Kidney (tissue), 14 donors: ENCODE data around the gene GAS7. TPM values are rescaled to one million over a fixed set of nuclear protein-coding genes. Genes with fewer than 3 reads are reported as not detected.

Experiments used
- DNase-seq, 5 donors: peaks; one replicate each; pipeline ENCODE4 v3.0.0-alpha.2; 2013 to 2020
- FAIRE-seq: peaks from 2 replicates; lab custom pipeline; 2012; peaks lifted over from hg19 to GRCh38; lab: Jason Lieb, UNC
- H3K27ac ChIP-seq, 2 donors: one replicate each; pipeline ENCODE4 v1.7.0; 2013; ENCODE audit warnings: low read depth in 2 of 2, low read length in 2 of 2, inconsistent platforms in 1 of 2
- H3K27me3 ChIP-seq: one replicate; pipeline ENCODE4 v1.7.1; 2013; ENCODE audit warnings: low read length, inconsistent platforms; ENCODE audit not compliant: control insufficient read depth, insufficient read depth
- H3K36me3 ChIP-seq, 3 donors: one replicate each; pipeline versions ENCODE4 v1.7.0 to v1.7.1; 2013; ENCODE audit warnings: low read length in 3 of 3, control low read depth in 1 of 3, inconsistent platforms in 1 of 3; ENCODE audit not compliant: insufficient read depth in 3 of 3, control insufficient read depth in 2 of 3
- H3K4me1 ChIP-seq, 3 donors: one replicate each; pipeline versions ENCODE4 v1.7.0 to v1.7.1; 2013; ENCODE audit warnings: low read length in 3 of 3, inconsistent platforms in 1 of 3, low read depth in 1 of 3; ENCODE audit not compliant: control insufficient read depth in 2 of 3, insufficient read depth in 2 of 3
- H3K4me3 ChIP-seq, 3 donors: one replicate each; pipeline versions ENCODE4 v1.7.0 to v1.8.1; 2013; ENCODE audit warnings: low read length in 3 of 3, control low read depth in 1 of 3, inconsistent platforms in 1 of 3
- H3K9ac ChIP-seq, 3 donors: one replicate each; pipeline versions ENCODE4 v1.7.0 to v1.7.1; 2013; ENCODE audit warnings: low read length in 3 of 3, control low read depth in 1 of 3, inconsistent platforms in 1 of 3
- H3K9me3 ChIP-seq, 3 donors: one replicate each; pipeline versions ENCODE4 v1.7.0 to v1.7.1; 2013; ENCODE audit warnings: low read length in 3 of 3, control low read depth in 1 of 3, inconsistent platforms in 1 of 3; ENCODE audit not compliant: control insufficient read depth in 2 of 3, insufficient read depth in 1 of 3
- intact Hi-C: fragments of 100-400 bp; cut with DNase I; formaldehyde crosslinking; loops from one replicate; pipeline ENCODE4 v1.11.1; 2022
- polyA plus RNA-seq: library from polyadenylated mRNA; stranded (reverse); fragments of 350-450 nt; fragmentation: Illumina TruSeq; extraction: RNeasy Lipid Tissue Mini Kit (QIAGEN cat#74804); gene quantifications from one replicate; pipeline ENCODE4 v1.2.3, GENCODE V29; 2014; ENCODE audit warnings: low read depth, low replicate concordance; ENCODE audit not compliant: insufficient read depth
- total RNA-seq: library from RNA; stranded (reverse); fragmentation: NEBNext Ultra II Directional; extraction: Animal tissue kit (Norgen Biotek cat#: 25700); gene quantifications from one replicate; pipeline ENCODE4 v1.2.1, GENCODE V29; 2021
- TF ChIP-seq, protein P1 (sequence below): IDR thresholded peaks from 3 replicates; pipeline ENCODE4 v1.5.1; 2012; ENCODE audit warnings: mild to moderate bottlenecking, moderate library complexity, borderline replicate concordance; ENCODE audit not compliant: insufficient read depth; ENCODE audit errors: extremely low read depth
- donor health status: control.
- donor health status: control.
- donor health status: control.
- donor health status: control.
- donor health status: control.
- donor health status: DM: yes; HTN: yes; CAD: no.
- donor health status: Normal renal cell carcinoma (clear cell type).

The GAS7 gene
- total and polyA plus RNA-seq, 2 donors from 2014 or later = 1.1 to 20.5 TPM

DNA sequence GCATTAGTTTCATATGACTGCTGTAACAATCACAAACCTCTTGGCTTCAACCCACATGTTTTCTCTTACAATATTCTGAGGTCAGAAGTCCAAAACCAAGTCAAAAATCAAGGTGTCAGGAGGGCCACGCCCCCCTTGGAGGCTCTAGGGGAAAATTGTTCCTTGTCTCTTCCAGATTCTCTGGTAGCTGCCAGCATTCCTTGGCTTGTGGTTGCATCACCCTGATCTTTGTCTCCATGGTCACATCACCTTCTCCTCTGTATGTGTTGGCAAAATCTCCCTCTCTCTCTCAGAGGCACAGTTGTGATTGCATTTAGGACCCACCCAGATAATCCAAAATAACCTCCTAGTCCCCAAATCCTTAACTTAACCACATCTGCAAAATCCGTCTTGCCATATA is 105.8 kb downstream of the GAS7 start:
- Histone ChIP-seq H3K36me3 (no peaks in the 10 kb centered on the region), H3K27me3 (no peaks in the 10 kb centered on the region), H3K9ac (no peak overlapping the region), H3K4me1 (no peaks in the 10 kb centered on the region), H3K9me3 (peaks cover 0 to 5% (median 0%) of the 10 kb centered on the region in 3 donors), H3K27ac (no peak overlapping the region), H3K4me3 (no peak overlapping the region)
- TF ChIP-seq, protein P1, sequence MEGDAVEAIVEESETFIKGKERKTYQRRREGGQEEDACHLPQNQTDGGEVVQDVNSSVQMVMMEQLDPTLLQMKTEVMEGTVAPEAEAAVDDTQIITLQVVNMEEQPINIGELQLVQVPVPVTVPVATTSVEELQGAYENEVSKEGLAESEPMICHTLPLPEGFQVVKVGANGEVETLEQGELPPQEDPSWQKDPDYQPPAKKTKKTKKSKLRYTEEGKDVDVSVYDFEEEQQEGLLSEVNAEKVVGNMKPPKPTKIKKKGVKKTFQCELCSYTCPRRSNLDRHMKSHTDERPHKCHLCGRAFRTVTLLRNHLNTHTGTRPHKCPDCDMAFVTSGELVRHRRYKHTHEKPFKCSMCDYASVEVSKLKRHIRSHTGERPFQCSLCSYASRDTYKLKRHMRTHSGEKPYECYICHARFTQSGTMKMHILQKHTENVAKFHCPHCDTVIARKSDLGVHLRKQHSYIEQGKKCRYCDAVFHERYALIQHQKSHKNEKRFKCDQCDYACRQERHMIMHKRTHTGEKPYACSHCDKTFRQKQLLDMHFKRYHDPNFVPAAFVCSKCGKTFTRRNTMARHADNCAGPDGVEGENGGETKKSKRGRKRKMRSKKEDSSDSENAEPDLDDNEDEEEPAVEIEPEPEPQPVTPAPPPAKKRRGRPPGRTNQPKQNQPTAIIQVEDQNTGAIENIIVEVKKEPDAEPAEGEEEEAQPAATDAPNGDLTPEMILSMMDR = no peak
- DNase-seq = no peak
- intact Hi-C loops = no loop called here
- no peak for FAIRE-seq

DNA sequence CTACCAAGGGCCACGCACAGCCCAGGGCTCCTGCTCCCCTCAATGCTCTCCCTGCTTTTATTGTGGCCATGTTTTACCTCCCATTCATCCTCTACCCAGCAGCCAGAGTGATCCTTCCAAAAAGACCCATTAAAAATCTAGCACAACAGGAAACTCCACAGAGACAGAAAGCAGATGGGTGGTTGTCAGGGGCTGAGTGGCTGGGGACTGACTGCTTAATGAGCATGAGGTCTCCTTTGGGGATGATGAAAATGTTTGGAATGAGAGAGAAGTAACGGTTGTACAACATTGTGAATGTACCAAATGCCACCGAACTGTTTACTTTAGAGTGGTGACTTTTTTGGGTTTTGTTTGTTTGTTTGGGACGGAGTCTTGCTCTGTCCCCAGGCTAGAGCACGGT is 107.4 kb downstream of the GAS7 start:
- DNase-seq = peak in 1 of 5 donors; percentile 72
- TF ChIP-seq, protein P1 = no peak
- Histone ChIP-seq H3K27ac (no peak overlapping the region), H3K9me3 (peaks cover 0 to 5% (median 0%) of the 10 kb centered on the region in 3 donors), H3K4me3 (no peak overlapping the region), H3K36me3 (no peaks in the 10 kb centered on the region), H3K4me1 (no peaks in the 10 kb centered on the region), H3K27me3 (no peaks in the 10 kb centered on the region), H3K9ac (no peak overlapping the region)
- intact Hi-C loops = no loop called here
- no peak for FAIRE-seq

DNA sequence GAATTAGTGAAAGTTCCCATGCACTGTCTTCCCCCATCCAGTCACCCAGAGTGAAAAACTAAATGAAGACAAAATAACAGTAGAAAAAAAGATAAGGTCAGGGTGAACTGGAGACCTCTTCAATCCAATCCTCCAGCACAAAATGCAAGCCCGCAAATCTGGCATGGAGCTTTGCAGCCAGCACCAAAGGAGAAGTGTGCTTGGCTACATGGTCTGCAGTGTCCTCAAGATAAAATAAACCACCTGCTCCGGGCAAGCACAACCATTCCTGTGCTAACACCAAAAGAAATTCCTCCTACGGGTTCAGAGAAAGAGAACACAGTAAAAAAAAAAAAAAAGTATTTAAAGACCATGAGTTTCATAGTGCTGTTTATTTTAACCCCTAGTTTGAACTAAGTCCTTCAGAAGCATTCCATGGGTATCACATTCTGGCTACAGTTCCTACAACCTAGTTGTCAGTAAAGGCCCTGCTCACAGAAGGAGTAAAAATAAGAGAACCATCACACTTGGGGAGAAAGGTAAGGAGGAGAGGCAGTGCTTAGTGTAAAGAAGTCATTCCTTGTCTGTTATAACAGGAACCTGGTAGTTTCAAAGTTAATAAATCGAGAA is 109.1 kb downstream of the GAS7 start:
- no peak overlapping the region for H3K27ac ChIP-seq
- H3K36me3 ChIP-seq = no peaks in the 10 kb centered on the region
- FAIRE-seq (no peak), DNase-seq (peak in 3 of 5 donors; percentile 46 to 73 (median 46))
- peaks cover 0 to 5% (median 0%) of the 10 kb centered on the region in 3 donors for H3K9me3 ChIP-seq
- H3K27me3 ChIP-seq = no peaks in the 10 kb centered on the region
- no peak overlapping the region for H3K9ac ChIP-seq
- no peak overlapping the region for H3K4me3 ChIP-seq
- intact Hi-C loops = no loop called here
- TF ChIP-seq, protein P1 = no peak
- H3K4me1 ChIP-seq = no peaks in the 10 kb centered on the region
